Large intestine (tissue), 3 donors: Measurements from ENCODE around the gene ATG9A. TPM values are rescaled to one million over a fixed set of nuclear protein-coding genes. Genes with fewer than 3 reads are reported as not detected.

Source experiments
- DNase-seq, 2 donors: peaks; one replicate each; pipeline versions ENCODE4 v3.0.0 to v3.0.0-alpha.2; 2013
- H3K27ac ChIP-seq: one replicate; pipeline ENCODE4 v1.5.1; 2013; ENCODE audit warnings: low read length
- H3K27me3 ChIP-seq: 2 replicates; pipeline ENCODE4 v1.6.1; 2013; ENCODE audit warnings: low read length; ENCODE audit not compliant: control insufficient read depth, insufficient read depth
- H3K36me3 ChIP-seq: 2 replicates; pipeline ENCODE4 v1.6.1; 2013; ENCODE audit warnings: low read length; ENCODE audit not compliant: control insufficient read depth, insufficient read depth
- H3K4me1 ChIP-seq: one replicate; pipeline ENCODE4 v1.6.1; 2013; ENCODE audit warnings: low read length; ENCODE audit not compliant: control insufficient read depth, insufficient read depth
- H3K4me3 ChIP-seq: one replicate; pipeline ENCODE4 v1.5.1; 2013; ENCODE audit warnings: low read length
- H3K9me3 ChIP-seq: one replicate; pipeline ENCODE4 v1.6.1; 2013; ENCODE audit warnings: mild to moderate bottlenecking, low read depth, low read length, moderate library complexity; ENCODE audit not compliant: control insufficient read depth
- WGBS: methylation state at CpG from one replicate; pipeline ENCODE4 v1.1.5; 2013; ENCODE audit warnings: low lambda C conversion rate; ENCODE audit not compliant: insufficient coverage; 5-methylcytosine and 5-hydroxymethylcytosine counted together
- polyA plus RNA-seq: library from polyadenylated mRNA; unstranded; fragments of 120-200 nt; gene quantifications from one replicate; pipeline ENCODE4 v1.2.1, GENCODE V29; 2013

The ATG9A gene
- polyA plus RNA-seq, 1 donor = 41.2 TPM

- 80% methylated on average over 1 of the region's 45 CpGs for WGBS
- Histone ChIP-seq H3K27me3 (no peaks in the 10 kb centered on the region), H3K4me1 (peaks cover 21% of the 10 kb centered on the region), H3K27ac (peak overlapping the region; percentile 98), H3K4me3 (peak overlapping the region; percentile 70), H3K36me3 (peaks cover 55% of the 10 kb centered on the region), H3K9me3 (no peaks in the 10 kb centered on the region)
- peak; percentile 34 to 67 for DNase-seq
These were observed 53.3 kb downstream of the ATG9A start for GRCh38 chr2:219175928-219176817.

- no peak for DNase-seq
- Histone ChIP-seq H3K36me3 (peaks cover 48% of the 10 kb centered on the region), H3K4me3 (peak overlapping the region; percentile 70), H3K9me3 (no peaks in the 10 kb centered on the region), H3K27me3 (no peaks in the 10 kb centered on the region), H3K27ac (no peak overlapping the region), H3K4me1 (peaks cover 27% of the 10 kb centered on the region)
- WGBS = no CpG with 5 or more reads among the region's 7 CpGs
These were observed 54.0 kb downstream of the ATG9A start for GRCh38 chr2:219175486-219175885.

- Histone ChIP-seq H3K36me3 (peaks cover 41% of the 10 kb centered on the region), H3K4me1 (peaks cover 32% of the 10 kb centered on the region), H3K9me3 (no peaks in the 10 kb centered on the region), H3K27ac (no peak overlapping the region), H3K27me3 (no peaks in the 10 kb centered on the region), H3K4me3 (no peak overlapping the region)
- no peak for DNase-seq
- WGBS = 90% methylated on average over 2 of the region's 7 CpGs
These were observed 54.6 kb downstream of the ATG9A start for GRCh38 chr2:219174801-219175200.

GRCh38 chr2:219174146-219174545 lies 55.3 kb downstream of the ATG9A start:
- Histone ChIP-seq H3K4me3 (no peak overlapping the region), H3K27me3 (no peaks in the 10 kb centered on the region), H3K27ac (no peak overlapping the region), H3K9me3 (no peaks in the 10 kb centered on the region), H3K36me3 (peaks cover 37% of the 10 kb centered on the region), H3K4me1 (peaks cover 33% of the 10 kb centered on the region)
- no peak for DNase-seq
- no CpG with 5 or more reads among the region's 3 CpGs for WGBS

- peaks cover 33% of the 10 kb centered on the region for H3K4me1 ChIP-seq
- no peak overlapping the region for H3K4me3 ChIP-seq
- H3K9me3 ChIP-seq = no peaks in the 10 kb centered on the region
- no CpG with 5 or more reads among the region's 6 CpGs for WGBS
- no peaks in the 10 kb centered on the region for H3K27me3 ChIP-seq
- H3K36me3 ChIP-seq = peaks cover 37% of the 10 kb centered on the region
- DNase-seq = no peak
- H3K27ac ChIP-seq = no peak overlapping the region
These were observed 56.3 kb downstream of the ATG9A start for GRCh38 chr2:219173176-219173575.

- Histone ChIP-seq H3K27ac (no peak overlapping the region), H3K27me3 (no peaks in the 10 kb centered on the region)
- DNase-seq = no peak
These were observed 56.9 kb downstream of the ATG9A start for GRCh38 chr2:219172231-219173154.

GRCh38 chr2:219171231-219171651 lies 58.2 kb downstream of the ATG9A start:
- Histone ChIP-seq H3K4me1 (peaks cover 33% of the 10 kb centered on the region), H3K36me3 (peaks cover 37% of the 10 kb centered on the region), H3K4me3 (no peak overlapping the region), H3K27ac (peak overlapping the region; percentile 51), H3K27me3 (no peaks in the 10 kb centered on the region), H3K9me3 (no peaks in the 10 kb centered on the region)
- no CpG with 5 or more reads among the region's 6 CpGs for WGBS
- DNase-seq = peak; percentile 49 to 67

More at GRCh38 chr2:219172231-219173154, 56.9 kb downstream of the ATG9A start:
- H3K4me1 ChIP-seq = peaks cover 33% of the 10 kb centered on the region
- H3K9me3 ChIP-seq = no peaks in the 10 kb centered on the region
- no CpG with 5 or more reads among the region's 16 CpGs for WGBS
- peaks cover 37% of the 10 kb centered on the region for H3K36me3 ChIP-seq
- no peak overlapping the region for H3K4me3 ChIP-seq

- 100% methylated on average over 3 of the region's 10 CpGs for WGBS
These were observed 59.3 kb downstream of the ATG9A start, which contains the start of gene SLC23A3 for GRCh38 chr2:219169930-219170654. Gene SLC23A3, minus strand, starts transcription at chr2:219170029. Its CDS starts 45 bp downstream, at chr2:219169984.

More at GRCh38 chr2:219169930-219170654, 59.3 kb downstream of the ATG9A start, which contains the start of gene SLC23A3:
- peak in 1 of 2 donors; percentile 62 for DNase-seq
- H3K36me3 ChIP-seq = peaks cover 37% of the 10 kb centered on the region
- peak within 1 kb of the TSS; percentile 63 for H3K27ac ChIP-seq
- no peaks in the 10 kb centered on the region for H3K9me3 ChIP-seq
- H3K27me3 ChIP-seq = no peaks in the 10 kb centered on the region
- H3K4me1 ChIP-seq = peaks cover 28% of the 10 kb centered on the region
- no peak within 1 kb of the TSS for H3K4me3 ChIP-seq
